GM19467 (cell line): ENCODE data around the gene AGFG2.
"Not testable (repeated sequence)": the region's sequence is repeated elsewhere in the genome, so short reads cannot be mapped to it uniquely, and the experiment has no call there.

Source experiments
- ATAC-seq: cut with Tn5 transposase; IDR thresholded peaks from one replicate; pipeline ENCODE4 v1.9.1; 2021; ENCODE audit warnings: mild to moderate bottlenecking, moderate library complexity; ENCODE audit not compliant: unreplicated experiment

AGFG2 gene

DNA sequence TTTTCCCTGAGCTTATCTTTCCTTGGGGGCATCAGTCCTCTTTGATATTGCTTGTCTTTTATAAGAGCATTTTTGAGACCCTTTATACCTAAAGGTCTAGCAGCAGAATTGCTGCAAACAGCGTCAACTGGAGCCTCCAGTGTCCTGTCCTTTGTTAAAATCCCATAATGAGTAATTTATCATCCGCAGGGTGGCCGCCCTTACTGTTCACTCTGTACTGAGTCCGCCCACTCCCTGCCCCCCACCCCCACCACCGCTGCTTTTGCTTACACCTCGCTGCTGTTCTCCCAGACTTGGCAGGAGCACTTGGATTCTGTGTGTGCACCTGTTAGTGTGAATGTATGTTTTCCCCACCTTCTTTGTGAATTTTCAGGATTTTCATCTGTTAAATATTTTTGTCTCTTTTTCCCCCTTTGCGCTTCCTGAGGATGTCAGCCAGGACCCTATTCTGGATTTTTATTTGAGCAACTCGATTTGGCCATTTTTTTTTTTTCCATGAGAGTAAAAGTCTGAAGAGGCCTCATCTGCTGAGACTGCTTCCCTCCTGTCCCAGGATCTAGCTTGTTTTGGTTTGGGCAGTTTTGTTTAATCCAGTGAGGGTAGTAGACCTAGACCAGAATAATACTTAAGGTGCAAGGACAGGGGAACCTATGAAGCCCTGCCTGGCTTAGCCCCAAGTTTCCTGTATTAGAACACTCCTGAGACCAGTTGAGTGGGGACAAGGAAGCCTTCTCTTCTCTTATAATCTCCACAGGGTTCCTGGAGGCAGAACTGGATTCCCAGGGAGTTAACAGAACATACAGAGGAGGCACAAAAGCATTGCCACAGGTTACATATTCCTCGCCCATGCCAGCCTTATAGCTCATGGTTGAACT, 8.2 kb downstream of the AGFG2 start:
- no peak for ATAC-seq

GRCh38 chr7:100547872-100548271, 8.9 kb downstream of the AGFG2 start:
- ATAC-seq: no peak

GRCh38 chr7:100548446-100548845, 9.4 kb downstream of the AGFG2 start:
- not testable (repeated sequence) for ATAC-seq

GRCh38 chr7:100552532-100552931, 13.5 kb downstream of the AGFG2 start:
- ATAC-seq: no peak

- ATAC-seq: no peak
Measured at GRCh38 chr7:100553032-100553431, 14.0 kb downstream of the AGFG2 start.

GRCh38 chr7:100555701-100556100, 16.7 kb downstream of the AGFG2 start:
- ATAC-seq: no peak

DNA sequence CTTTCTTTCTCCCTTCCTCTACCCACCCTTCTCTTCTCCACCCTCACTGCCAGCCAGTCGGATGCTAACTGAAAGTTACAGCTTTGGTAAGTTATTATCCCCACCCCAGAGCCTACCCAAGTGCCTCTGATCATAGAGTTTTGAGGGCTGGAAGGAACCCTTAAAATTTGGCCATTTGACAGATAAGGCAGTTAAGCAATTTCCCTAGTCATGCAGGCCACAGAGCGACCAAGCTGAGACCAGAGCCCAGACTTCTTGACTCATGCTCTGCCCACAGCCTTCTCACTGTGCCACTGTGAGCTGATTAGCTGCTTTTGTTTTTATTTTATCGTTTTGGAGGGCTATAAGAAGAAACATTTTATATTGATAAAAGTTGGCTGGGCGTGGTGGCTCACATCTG, 17.5 kb downstream of the AGFG2 start:
- no peak for ATAC-seq

- ATAC-seq: no peak
Measured at GRCh38 chr7:100559127-100559526, 20.1 kb downstream of the AGFG2 start.

DNA sequence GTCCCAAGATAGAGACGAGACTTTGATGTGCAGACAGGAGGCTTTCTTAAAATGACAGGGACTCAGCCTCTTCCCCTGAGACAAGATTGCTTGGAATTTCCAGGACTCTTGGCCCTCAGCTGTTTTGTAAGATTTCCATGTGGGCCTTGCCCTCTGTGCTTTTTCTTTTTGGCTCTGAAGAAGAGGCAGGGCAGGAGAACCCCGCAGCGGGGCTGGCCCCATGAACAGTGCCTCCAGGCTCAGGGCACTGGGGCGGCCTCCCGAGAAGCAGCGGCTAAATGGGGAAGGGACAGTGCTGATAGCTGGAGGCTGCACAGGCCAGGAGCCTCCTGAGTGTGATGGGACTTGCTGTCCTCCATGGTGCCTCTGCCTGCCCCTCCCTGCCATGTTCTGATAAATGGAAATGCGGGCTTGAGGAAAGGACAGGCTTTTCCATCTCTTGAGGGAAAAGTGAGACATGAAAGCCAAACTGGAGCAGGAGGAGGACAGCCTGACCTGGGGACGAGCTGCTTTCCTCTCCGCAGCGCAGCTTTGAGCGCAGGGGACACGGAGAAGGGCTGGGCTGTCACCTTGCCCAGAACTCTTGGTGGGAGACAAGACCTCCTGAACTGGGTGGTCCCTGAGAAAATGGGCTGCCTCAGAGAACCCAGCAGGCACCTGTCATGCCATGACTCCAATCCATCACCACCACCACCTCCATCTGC, 22.6 kb downstream of the AGFG2 start:
- no peak for ATAC-seq

DNA sequence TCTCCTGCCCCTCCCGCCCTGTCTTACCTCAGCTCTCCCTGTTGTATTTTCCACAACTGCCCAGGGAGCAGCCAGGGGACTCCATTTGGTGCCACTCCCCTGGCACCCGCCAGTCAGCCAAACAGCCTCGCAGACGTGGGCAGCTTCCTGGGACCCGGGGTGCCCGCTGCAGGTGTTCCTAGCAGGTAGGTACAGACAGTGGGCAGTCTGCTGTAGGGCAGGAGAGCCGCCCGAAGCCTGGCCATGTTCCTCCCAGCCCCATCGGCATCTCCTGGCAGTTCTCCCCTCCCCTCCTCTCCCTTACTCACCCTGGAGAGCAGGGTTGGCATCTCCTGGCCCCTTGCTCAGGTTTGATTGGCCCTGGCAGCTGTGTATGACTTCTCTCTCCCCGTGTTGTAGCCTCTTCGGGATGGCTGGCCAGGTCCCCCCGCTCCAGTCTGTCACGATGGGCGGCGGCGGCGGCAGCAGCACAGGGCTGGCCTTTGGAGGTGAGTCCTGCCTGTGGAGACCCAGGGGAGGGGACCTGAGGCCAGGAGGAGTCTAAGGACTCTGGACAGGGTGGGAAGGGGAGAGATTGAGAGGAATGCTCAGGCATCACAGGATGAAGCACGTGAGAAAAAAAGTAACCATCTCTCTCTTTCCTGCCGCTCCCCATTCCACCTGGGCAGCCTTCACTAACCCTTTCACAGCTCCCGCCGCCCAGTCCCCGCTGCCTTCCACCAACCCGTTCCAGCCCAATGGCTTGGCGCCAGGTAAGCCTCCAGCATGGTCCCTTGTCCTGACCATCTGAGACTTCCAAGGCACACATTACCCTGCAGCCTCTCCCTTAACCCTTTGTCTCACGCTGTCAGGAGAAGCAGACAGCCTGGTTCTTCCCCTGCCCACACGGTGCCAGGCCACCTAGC, 23.4 kb downstream of the AGFG2 start:
- no peak for ATAC-seq

DNA sequence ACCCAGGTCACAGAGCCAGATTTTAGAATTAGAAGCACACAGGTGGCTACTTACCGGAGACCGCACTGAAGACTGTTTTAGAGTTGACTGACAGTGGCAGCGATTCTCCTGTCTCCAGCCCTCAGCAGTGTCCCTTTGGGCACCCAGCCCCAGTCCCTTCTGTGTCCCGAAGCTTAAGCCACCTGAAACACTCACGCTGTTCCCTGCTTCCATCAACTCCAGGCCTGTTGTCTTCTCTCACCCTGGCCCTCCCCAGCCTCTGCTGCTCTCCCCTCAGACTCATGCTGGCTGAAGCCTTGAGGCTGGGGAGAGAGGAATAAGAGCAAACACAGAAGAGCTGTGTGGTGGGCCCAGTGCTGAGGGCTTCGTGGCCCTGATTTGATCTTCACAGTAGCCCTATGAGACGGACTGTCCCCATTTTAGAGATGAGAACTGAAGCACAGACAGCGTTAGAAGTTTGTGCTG, 24.1 kb downstream of the AGFG2 start:
- no peak for ATAC-seq

GRCh38 chr7:100563809-100564400, 24.9 kb downstream of the AGFG2 start:
- no peak for ATAC-seq

DNA sequence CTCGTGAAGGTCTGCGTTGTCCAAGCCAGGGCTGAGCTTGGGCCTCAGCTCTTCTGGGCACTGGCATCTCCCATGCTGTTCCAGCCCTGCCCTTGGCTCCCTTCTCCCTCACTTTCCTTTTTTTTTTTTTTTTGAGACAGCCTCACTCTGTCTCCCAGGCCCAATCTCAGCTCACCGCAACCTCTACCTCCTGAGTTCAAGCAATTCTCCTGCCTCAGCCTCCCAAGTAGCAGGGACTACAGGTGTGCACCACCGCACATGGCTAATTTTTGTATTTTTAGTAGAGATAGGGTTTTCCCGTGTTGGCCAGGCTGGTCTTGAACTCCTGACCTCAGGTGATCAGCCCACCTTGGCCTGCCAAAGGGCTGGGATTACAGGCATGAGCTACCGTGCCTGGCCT, 25.4 kb downstream of the AGFG2 start:
- not testable (repeated sequence) for ATAC-seq

GRCh38 chr7:100565133-100565571, 26.1 kb downstream of the AGFG2 start:
- no peak for ATAC-seq

GRCh38 chr7:100566018-100566531, 27.1 kb downstream of the AGFG2 start:
- no peak for ATAC-seq

DNA sequence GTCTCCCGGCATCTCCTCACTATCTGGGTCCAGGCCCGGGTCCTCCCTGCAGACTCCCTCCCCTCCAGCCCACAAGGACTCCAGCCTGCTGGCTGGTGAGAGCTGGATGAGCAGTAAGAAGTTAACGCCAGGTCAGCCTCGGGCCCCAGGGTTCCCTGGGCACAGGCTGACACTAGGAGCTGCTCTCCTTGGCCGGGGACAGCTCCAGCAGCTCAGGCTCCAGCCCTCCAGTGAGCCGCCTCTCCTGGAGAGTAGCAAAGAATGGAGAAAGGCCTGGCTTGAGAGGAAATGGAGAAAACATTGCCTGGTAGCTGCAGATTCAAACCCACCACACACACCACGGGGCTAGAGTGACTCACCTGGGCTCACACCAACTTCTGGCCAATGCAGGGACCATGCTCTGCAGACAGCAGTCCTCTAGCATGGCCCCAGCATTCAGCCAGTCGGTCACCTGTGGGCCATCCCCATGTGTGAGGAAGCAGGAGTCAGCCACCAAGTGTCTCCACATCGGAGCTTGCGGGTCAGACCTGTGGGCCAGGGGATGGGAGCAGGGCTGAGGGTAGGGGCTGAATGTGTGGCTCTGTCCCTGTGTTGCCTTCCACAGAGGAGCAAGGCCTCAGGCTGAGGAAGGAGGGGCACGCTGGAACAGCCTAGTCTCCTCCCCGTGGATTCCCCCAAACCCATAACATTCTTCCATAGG, 28.2 kb downstream of the AGFG2 start:
- no peak for ATAC-seq

- no peak for ATAC-seq
Measured at GRCh38 chr7:100567751-100568175, 28.8 kb downstream of the AGFG2 start.

DNA sequence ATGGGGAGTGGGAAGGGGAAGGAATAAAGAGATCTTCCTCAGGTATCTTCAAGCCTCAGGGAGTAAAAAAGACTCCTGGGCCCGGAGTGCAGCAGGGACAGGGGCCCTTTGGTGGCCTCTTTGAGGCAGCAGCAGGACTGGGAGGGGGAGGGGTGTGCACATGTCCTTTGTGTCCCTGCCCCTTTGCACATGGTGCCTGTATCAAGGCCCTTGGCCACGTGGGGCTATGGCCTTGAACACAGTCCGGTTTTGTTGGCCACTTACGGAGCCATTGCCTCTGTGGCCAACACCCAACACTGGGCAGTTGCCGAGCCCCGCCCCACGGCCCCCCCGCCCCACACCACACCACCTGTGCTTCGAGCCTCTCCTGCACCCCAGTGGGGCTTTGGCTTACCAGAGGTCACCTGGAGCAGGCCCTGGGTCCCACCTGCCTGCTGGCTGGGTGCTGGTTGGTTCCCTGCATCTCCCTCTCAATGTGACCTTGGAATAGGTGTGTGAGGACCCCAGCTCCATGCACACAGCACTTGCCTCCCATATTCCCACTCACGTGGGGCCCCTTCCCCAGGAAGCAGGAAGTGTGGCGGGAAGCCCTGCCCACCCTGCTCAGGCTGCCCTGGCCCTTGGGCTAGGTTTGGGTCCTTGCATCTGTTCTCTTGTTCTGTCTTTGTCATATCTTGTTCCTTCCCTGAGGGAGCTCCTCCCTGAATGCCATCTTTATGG, 29.3 kb downstream of the AGFG2 start:
- ATAC-seq: no peak
